Measurements from ENCODE around the gene ARPC3.

GRCh38 chr12:110467847-110468213, 17.7 kb upstream of the ARPC3 start:
- no peak for TF ChIP-seq CTCF (IDR thresholded peaks at IDR 0.05)
- TF ChIP-seq POLR2A (IDR thresholded peaks at IDR 0.05): no peak
- no peak for TF ChIP-seq EP300 (IDR thresholded peaks at IDR 0.05)

Measured in ovary (tissue), 3 donors.